Esophagus squamous epithelium (tissue), 4 donors: ENCODE results near the gene TMEM131.

Experiments used
- CTCF ChIP-seq, 6 experiments: fragments of 450-650 bp in 4 of 6; fragments of 200-600 bp in 2 of 6; sonication (generic) in 2 of 6; IDR thresholded peaks; one replicate each; pipeline ENCODE4 v1.5.1; 2016 to 2019; ENCODE audit warnings: antibody characterized with exemption in 6 of 6, mild to moderate bottlenecking in 4 of 6, moderate library complexity in 4 of 6
- POLR2A ChIP-seq, 4 donors: fragments of 450-650 bp; IDR thresholded peaks; one replicate each; pipeline ENCODE4 v1.6.1; 2017; ENCODE audit warnings: antibody characterized with exemption in 4 of 4, mild to moderate bottlenecking in 4 of 4, moderate library complexity in 3 of 4

- TF ChIP-seq POLR2A (IDR thresholded peaks at IDR 0.05) (no peak), CTCF (IDR thresholded peaks at IDR 0.05) (no peak)
Observed at GRCh38 chr2:97758131-97758705, 237.5 kb downstream of the TMEM131 start.
